H1 (cell line): ENCODE data around the gene REPS2. TPM values are rescaled to one million over a fixed set of nuclear protein-coding genes. Genes with fewer than 3 reads are reported as not detected.

ENCODE experiments used
- CTCF ChIA-PET: fragments of 300-600 bp; sonication (Branson Sonifier 250); formaldehyde crosslinking; loops from one replicate; lab custom pipeline; 2021; ENCODE audit not compliant: partially characterized antibody; lab: Charles Lee
- POLR2A ChIA-PET: fragments of 300-600 bp; sonication (Branson Sonifier 250); formaldehyde crosslinking; loops from one replicate; lab custom pipeline; 2021; ENCODE audit warnings: inconsistent platforms; ENCODE audit not compliant: partially characterized antibody; lab: Charles Lee
- DNase-seq, 2 experiments: peaks; one replicate each; pipeline versions ENCODE4 v3.0.0 to v3.0.0-alpha.2; 2010 to 2022; ENCODE audit warnings: low spot score in 2 of 2, low read depth in 1 of 2, mixed read lengths in 1 of 2
- FAIRE-seq: peaks from 2 replicates; lab custom pipeline; 2011; peaks lifted over from hg19 to GRCh38; lab: Jason Lieb, UNC
- H2AFZ ChIP-seq: 2 replicates; pipeline ENCODE4 v1.8.1; 2012; ENCODE audit warnings: low read length, inconsistent platforms
- H2AK5ac ChIP-seq: 2 replicates; pipeline ENCODE4 v1.6.1; 2013; ENCODE audit warnings: low read depth, low read length
- H2BK120ac ChIP-seq: replicated peaks from 2 replicates; pipeline ENCODE3; 2013; ENCODE audit warnings: low read depth, low read length, inconsistent platforms
- H2BK12ac ChIP-seq: 2 replicates; pipeline ENCODE4 v1.6.1; 2013; ENCODE audit warnings: low read depth, low read length
- H2BK15ac ChIP-seq: 2 replicates; pipeline ENCODE4 v1.6.1; 2013; ENCODE audit warnings: low read length
- H2BK20ac ChIP-seq: 2 replicates; pipeline ENCODE4 v1.6.1; 2013; ENCODE audit warnings: low read length
- H2BK5ac ChIP-seq: 2 replicates; pipeline ENCODE4 v1.6.1; 2013; ENCODE audit warnings: low read depth, low read length
- H3K14ac ChIP-seq: 2 replicates; pipeline ENCODE4 v1.6.1; 2013; ENCODE audit warnings: inconsistent platforms; ENCODE audit not compliant: insufficient read length
- H3K18ac ChIP-seq: 2 replicates; pipeline ENCODE4 v1.6.1; 2013; ENCODE audit warnings: low read length; ENCODE audit errors: extremely low read depth
- H3K23ac ChIP-seq: 2 replicates; pipeline ENCODE4 v1.6.1; 2013; ENCODE audit warnings: inconsistent platforms; ENCODE audit not compliant: insufficient read length
- H3K23me2 ChIP-seq: 2 replicates; pipeline ENCODE4 v1.6.1; 2013; ENCODE audit warnings: low read depth, low read length
- H3K27ac ChIP-seq: 2 replicates; pipeline ENCODE4 v1.6.1; 2011; ENCODE audit warnings: low read depth, low read length, inconsistent platforms
- H3K27me3 ChIP-seq, 4 experiments: replicated peaks in 1 of 4; 1 replicate in 1 of 4; 2 replicates in 3 of 4; pipeline versions ENCODE4 v1.6.1 to v1.8.1; 2011 to 2013; ENCODE audit warnings: low read length in 3 of 4, mild to moderate bottlenecking in 3 of 4, inconsistent platforms in 2 of 4, mixed read lengths in 2 of 4, moderate library complexity in 1 of 4; ENCODE audit not compliant: control insufficient read depth in 3 of 4, insufficient read depth in 3 of 4; ENCODE audit errors: extremely low read depth in 1 of 4
- H3K36me3 ChIP-seq, 4 experiments: 2 replicates each; pipeline versions ENCODE4 v1.6.1 to v1.8.1; 2011 to 2013; ENCODE audit warnings: mild to moderate bottlenecking in 4 of 4, low read length in 3 of 4, moderate library complexity in 2 of 4, control low read depth in 1 of 4, inconsistent platforms in 1 of 4; ENCODE audit not compliant: insufficient read depth in 4 of 4, control insufficient read depth in 2 of 4
- H3K4ac ChIP-seq: replicated peaks from 2 replicates; pipeline ENCODE3; 2013; ENCODE audit warnings: low read length, low read depth, mixed read lengths, inconsistent platforms; ENCODE audit not compliant: insufficient read length
- H3K4me1 ChIP-seq, 4 experiments: replicated peaks in 1 of 4; 1 replicate in 1 of 4; 2 replicates in 3 of 4; pipeline versions ENCODE4 v1.6.1 to v1.8.1; 2011 to 2013; ENCODE audit warnings: low read length in 3 of 4, inconsistent platforms in 2 of 4, mixed read lengths in 1 of 4; ENCODE audit not compliant: insufficient read depth in 4 of 4, control insufficient read depth in 3 of 4
- H3K4me2 ChIP-seq, 2 experiments: 2 replicates each; pipeline versions ENCODE4 v1.6.1 to v1.8.1; 2011 to 2013; ENCODE audit warnings: low read depth in 2 of 2, low read length in 2 of 2, control low read depth in 1 of 2, inconsistent platforms in 1 of 2, mild to moderate bottlenecking in 1 of 2; ENCODE audit not compliant: insufficient read depth in 1 of 2
- H3K4me3 ChIP-seq, 4 experiments: fragments of 200-600, 300-600 bp in 1 of 4; sonication (generic), shearing (Covaris generic), sonication (Bioruptor Twin) in 1 of 4; 2 replicates each; pipeline versions ENCODE4 v1.5.1 to v1.8.1; 2011 to 2016; ENCODE audit warnings: low read length in 4 of 4, low read depth in 3 of 4, control low read depth in 2 of 4, inconsistent platforms in 2 of 4, mild to moderate bottlenecking in 2 of 4, mixed read lengths in 1 of 4, moderate library complexity in 1 of 4; ENCODE audit not compliant: insufficient read depth in 2 of 4; ENCODE audit errors: extremely low read depth in 1 of 4
- H3K56ac ChIP-seq: replicated peaks from 2 replicates; pipeline ENCODE3; 2013; ENCODE audit warnings: low read depth, mild to moderate bottlenecking, mixed read lengths, low read length, inconsistent platforms; ENCODE audit not compliant: insufficient read length
- H3K79me1 ChIP-seq: 2 replicates; pipeline ENCODE4 v1.6.1; 2013; ENCODE audit warnings: low read depth, low read length, control low read depth
- H3K79me2 ChIP-seq, 2 experiments: 2 replicates each; pipeline versions ENCODE4 v1.6.1 to v1.8.1; 2012 to 2013; ENCODE audit warnings: low read length in 2 of 2, mild to moderate bottlenecking in 2 of 2, inconsistent platforms in 1 of 2; ENCODE audit not compliant: insufficient read depth in 2 of 2, control insufficient read depth in 1 of 2
- H3K9ac ChIP-seq, 4 experiments: replicated peaks in 1 of 4; 1 replicate in 1 of 4; 2 replicates in 3 of 4; pipeline versions ENCODE4 v1.6.1 to v1.8.1; 2011 to 2013; ENCODE audit warnings: low read depth in 3 of 4, low read length in 3 of 4, control low read depth in 2 of 4, mild to moderate bottlenecking in 2 of 4, moderate library complexity in 2 of 4, inconsistent platforms in 1 of 4; ENCODE audit errors: extremely low read depth in 1 of 4
- H3K9me3 ChIP-seq, 2 experiments: 2 replicates each; pipeline versions ENCODE4 v1.6.1 to v1.8.1; 2012 to 2013; ENCODE audit warnings: mild to moderate bottlenecking in 2 of 2, moderate library complexity in 2 of 2, control low read depth in 1 of 2, inconsistent platforms in 1 of 2, low read depth in 1 of 2, low read length in 1 of 2, mixed read lengths in 1 of 2; ENCODE audit not compliant: insufficient read depth in 2 of 2
- H4K20me1 ChIP-seq, 2 experiments: replicated peaks in 1 of 2; 2 replicates each; pipeline versions ENCODE3 to v1.8.1; 2011 to 2013; ENCODE audit warnings: inconsistent platforms in 2 of 2, low read length in 2 of 2, mild to moderate bottlenecking in 1 of 2; ENCODE audit not compliant: insufficient read depth in 2 of 2, control insufficient read depth in 1 of 2
- H4K5ac ChIP-seq: 2 replicates; pipeline ENCODE4 v1.6.1; 2013; ENCODE audit warnings: low read length, low read depth, mixed read lengths, inconsistent platforms; ENCODE audit not compliant: insufficient read length
- H4K8ac ChIP-seq: 2 replicates; pipeline ENCODE4 v1.8.0; 2013; ENCODE audit warnings: mild to moderate bottlenecking, moderate library complexity, low read length, inconsistent platforms; ENCODE audit not compliant: insufficient read depth; ENCODE audit errors: extremely low read depth
- H4K91ac ChIP-seq: replicated peaks from 2 replicates; pipeline ENCODE3; 2013; ENCODE audit warnings: low read length, mixed read lengths, inconsistent platforms; ENCODE audit not compliant: insufficient read length
- BRCA1 ChIP-seq: IDR thresholded peaks from 2 replicates; pipeline ENCODE4 v1.6.1; 2012; ENCODE audit warnings: low read depth, low read length, improper control_type of control experiment
- MAFK ChIP-seq: IDR thresholded peaks from 2 replicates; pipeline ENCODE4 v1.6.1; 2012; ENCODE audit warnings: low read depth, mild to moderate bottlenecking, improper control_type of control experiment, low read length
- RXRA ChIP-seq: IDR thresholded peaks from 2 replicates; pipeline ENCODE4 v1.6.1; 2011; ENCODE audit warnings: low read depth, mild to moderate bottlenecking, low read length, moderate library complexity; ENCODE audit not compliant: insufficient read depth
- SIN3A ChIP-seq, 2 experiments: IDR thresholded peaks in 1 of 2; conservative IDR thresholded peaks in 1 of 2; 2 replicates each; pipeline ENCODE4 v1.6.1; 2011 to 2012; ENCODE audit warnings: low read length in 2 of 2, improper control_type of control experiment in 1 of 2, low read depth in 1 of 2, mild to moderate bottlenecking in 1 of 2
- SIX5 ChIP-seq: IDR thresholded peaks from 2 replicates; pipeline ENCODE4 v1.6.1; 2011; ENCODE audit warnings: mild to moderate bottlenecking, low read depth, low read length
- SP2 ChIP-seq: IDR thresholded peaks from 2 replicates; pipeline ENCODE4 v1.6.1; 2012; ENCODE audit warnings: mild to moderate bottlenecking, low read length, inconsistent platforms
- TAF7 ChIP-seq: optimal IDR thresholded peaks from 2 replicates; pipeline ENCODE3; 2011; ENCODE audit warnings: low read depth, mild to moderate bottlenecking, inconsistent platforms, low read length, moderate library complexity, borderline replicate concordance
- WGBS, 2 experiments: shearing (Covaris generic) in 1 of 2; methylation state at CpG; one replicate each; pipeline versions ENCODE4 v1.1.6 to v1.1.7; 2013 to 2015; ENCODE audit warnings: low lambda C conversion rate in 2 of 2, mixed read lengths in 2 of 2, inconsistent platforms in 1 of 2, low coverage in 1 of 2, missing lambda C conversion rate in 1 of 2; ENCODE audit not compliant: insufficient replicate concordance in 2 of 2, insufficient coverage in 1 of 2, insufficient read length in 1 of 2; ENCODE audit errors: extremely low coverage in 1 of 2, missing lambda C conversion rate in 1 of 2; 5-methylcytosine and 5-hydroxymethylcytosine counted together
- polyA plus RNA-seq, 7 experiments: library from polyadenylated mRNA; depleted of rRNA in 3 of 7; stranded (reverse) in 5 of 7; unstranded in 2 of 7; fragments of >200 nt in 5 of 7; fragments of 200-250 nt in 2 of 7; gene quantifications; 1 replicate in 5 of 7; 2 replicates in 1 of 7; 4 replicates in 1 of 7; pipeline versions ENCODE4 v1.2.1 to v1.2.3, GENCODE V29; 2011 to 2013; ENCODE audit warnings: missing spikeins in 2 of 7, mixed read lengths in 2 of 7
- total RNA-seq: library from RNA; stranded (reverse); fragmentation: NEBNext Ultra II Directional; extraction: Animal tissue kit (Norgen Biotek cat#: 25700); gene quantifications from 2 replicates; pipeline ENCODE4 v1.2.1, GENCODE V29; 2021
- TF ChIP-seq, protein P1 (sequence below): IDR thresholded peaks from 2 replicates; pipeline ENCODE4 v1.6.1; 2012; ENCODE audit warnings: inconsistent platforms

REPS2 gene
- total and polyA plus RNA-seq, 2 of the 8 experiments (the other 6 are each of a cell fraction or from before 2014, with no cell fraction given): 0.79 to 4.3 TPM

DNA sequence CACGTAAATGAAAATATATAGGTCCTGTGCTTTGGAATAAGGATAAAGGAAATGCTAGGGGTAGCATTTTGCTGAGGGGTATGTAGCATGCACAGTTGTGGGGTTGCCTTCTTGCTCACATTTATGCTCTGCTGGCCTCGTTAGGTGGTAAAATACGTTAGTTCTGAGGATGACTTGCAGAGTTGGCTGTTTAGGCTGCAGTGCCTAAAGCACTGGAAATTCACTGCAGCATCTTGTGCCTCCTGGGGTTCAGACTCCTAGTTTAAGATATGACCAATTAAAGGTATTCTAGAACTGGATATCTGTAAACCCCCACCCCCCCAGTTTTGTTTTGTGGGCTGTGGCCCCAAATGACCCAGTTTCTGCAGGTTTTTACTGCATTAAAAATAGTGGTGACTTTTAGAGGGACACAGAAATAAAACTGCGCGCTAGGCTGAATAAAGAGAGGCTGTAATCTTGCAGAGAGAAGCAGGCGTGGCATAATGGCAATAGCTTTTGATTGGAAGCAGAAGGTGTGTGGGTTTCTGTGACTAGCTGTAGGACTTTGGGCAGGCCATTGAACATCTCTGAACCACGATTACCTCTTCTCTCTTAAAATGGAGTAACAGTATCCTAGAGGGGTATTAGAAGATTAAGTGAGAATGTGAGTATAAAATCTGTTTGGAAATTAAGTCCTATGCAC is 79.3 kb downstream of the REPS2 start:
- no peak overlapping the region for H2AK5ac ChIP-seq
- H4K20me1 ChIP-seq: no peaks in the 10 kb centered on the region
- no peak overlapping the region for H2BK20ac ChIP-seq
- 92% methylated on average over 7 of the region's 7 CpGs; no CpG with 5 or more reads in 1 of the 2 experiments for WGBS, 2 experiments
- no peak overlapping the region for H4K91ac ChIP-seq
- H3K23me2 ChIP-seq: no peaks in the 10 kb centered on the region
- H2BK12ac ChIP-seq: no peak overlapping the region
- no peak overlapping the region for H3K9ac ChIP-seq
- H2BK5ac ChIP-seq: no peak overlapping the region
- H3K4me2 ChIP-seq: no peak overlapping the region
- DNase-seq: no peak
- no peak overlapping the region for H3K56ac ChIP-seq
- no peaks in the 10 kb centered on the region for H3K79me2 ChIP-seq
- ChIA-PET CTCF (interaction anchor here (0.7 to 0.8 kb wide), 2 partner anchors 13 to 57 kb away, joined by 3 read pairs; no protein-coding TSS in a partner anchor), POLR2A (no interaction called here)
- no peak overlapping the region for H3K23ac ChIP-seq
- no peak overlapping the region for H2BK15ac ChIP-seq
- FAIRE-seq: no peak
- no peak overlapping the region for H2BK120ac ChIP-seq
- no peaks in the 10 kb centered on the region for H3K4me1 ChIP-seq
- H3K9me3 ChIP-seq: no peaks in the 10 kb centered on the region
- no peaks in the 10 kb centered on the region for H3K79me1 ChIP-seq
- no peak overlapping the region for H3K18ac ChIP-seq
- H2AFZ ChIP-seq: no peak overlapping the region
- H3K36me3 ChIP-seq: no peaks in the 10 kb centered on the region
- H3K4me3 ChIP-seq: no peak overlapping the region
- no peak overlapping the region for H4K5ac ChIP-seq
- no peak overlapping the region for H3K4ac ChIP-seq
- no peak overlapping the region for H4K8ac ChIP-seq
- no peaks in the 10 kb centered on the region for H3K27me3 ChIP-seq
- H3K27ac ChIP-seq: no peak overlapping the region
- H3K14ac ChIP-seq: no peak overlapping the region
- TF ChIP-seq MAFK: no peak
- no peak for TF ChIP-seq TAF7
- TF ChIP-seq RXRA: no peak
- TF ChIP-seq, protein P1, sequence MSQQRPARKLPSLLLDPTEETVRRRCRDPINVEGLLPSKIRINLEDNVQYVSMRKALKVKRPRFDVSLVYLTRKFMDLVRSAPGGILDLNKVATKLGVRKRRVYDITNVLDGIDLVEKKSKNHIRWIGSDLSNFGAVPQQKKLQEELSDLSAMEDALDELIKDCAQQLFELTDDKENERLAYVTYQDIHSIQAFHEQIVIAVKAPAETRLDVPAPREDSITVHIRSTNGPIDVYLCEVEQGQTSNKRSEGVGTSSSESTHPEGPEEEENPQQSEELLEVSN: no peak
- no peak for TF ChIP-seq BRCA1
- TF ChIP-seq SIX5: no peak
- TF ChIP-seq SP2: no peak
- TF ChIP-seq SIN3A (conservative IDR thresholded peaks at IDR 0.05 in 1 of 2, IDR thresholded peaks at IDR 0.05 in 1 of 2; ENCODE audit: low read depth in 1 of 2, low read length in 2 of 2): no peak
